Natural killer cell (primary cell): Measurements from ENCODE around the gene KSR2. TPM values are rescaled to one million over a fixed set of nuclear protein-coding genes. Genes with fewer than 3 reads are reported as not detected.

Source experiments
- ATAC-seq, 3 donors: fragments of 150-1000 bp in 2 of 3; fragments of 200-7000 bp in 1 of 3; cut with Tn5 transposase; 1 replicate in 1 of 3; 2 replicates in 2 of 3; pipeline ENCODE4 v1.10.0; 2021; ENCODE audit warnings: mild to moderate bottlenecking in 2 of 3, moderate library complexity in 2 of 3
- DNase-seq, 2 donors: peaks; one replicate each; pipeline versions ENCODE4 v3.0.0 to v3.0.0-alpha.2; 2013 to 2021; ENCODE audit warnings: mixed read lengths in 1 of 2
- H3K27ac ChIP-seq: one replicate; pipeline ENCODE4 v1.5.1; 2013; ENCODE audit warnings: mild to moderate bottlenecking, low read length
- H3K27me3 ChIP-seq: one replicate; pipeline ENCODE4 v1.6.1; 2013; ENCODE audit warnings: low read length; ENCODE audit not compliant: control insufficient read depth, insufficient read depth
- H3K36me3 ChIP-seq: one replicate; pipeline ENCODE4 v1.6.1; 2013; ENCODE audit warnings: low read length; ENCODE audit not compliant: control insufficient read depth, insufficient read depth
- H3K4me1 ChIP-seq: one replicate; pipeline ENCODE4 v1.6.1; 2013; ENCODE audit warnings: low read length; ENCODE audit not compliant: control insufficient read depth, insufficient read depth
- H3K4me3 ChIP-seq: one replicate; pipeline ENCODE4 v1.5.1; 2013; ENCODE audit warnings: low read length
- H3K9me3 ChIP-seq: one replicate; pipeline ENCODE4 v1.6.1; 2013; ENCODE audit warnings: low read length; ENCODE audit not compliant: control insufficient read depth, insufficient read depth
- H3K27ac Mint-ChIP-seq, 2 donors: one replicate each; pipeline ENCODE4 v1.8.0; 2022; ENCODE audit warnings: mild to moderate bottlenecking in 2 of 2, mixed read lengths in 2 of 2, moderate library complexity in 1 of 2
- H3K27me3 Mint-ChIP-seq, 2 donors: one replicate each; pipeline ENCODE4 v1.8.0; 2022; ENCODE audit warnings: low read depth in 2 of 2, mixed read lengths in 2 of 2
- H3K36me3 Mint-ChIP-seq: one replicate; pipeline ENCODE4 v1.8.0; 2022; ENCODE audit warnings: mixed read lengths
- H3K4me1 Mint-ChIP-seq, 2 donors: one replicate each; pipeline ENCODE4 v1.8.0; 2022; ENCODE audit warnings: mixed read lengths in 2 of 2
- H3K4me3 Mint-ChIP-seq: one replicate; pipeline ENCODE4 v1.8.0; 2022; ENCODE audit warnings: mild to moderate bottlenecking, moderate library complexity, mixed read lengths
- H3K9me3 Mint-ChIP-seq, 2 donors: one replicate each; pipeline ENCODE4 v1.8.0; 2022; ENCODE audit warnings: mixed read lengths in 2 of 2
- CTCF ChIP-seq: fragments of 200-600 bp; IDR thresholded peaks from one replicate; pipeline ENCODE4 v1.8.0; 2022; ENCODE audit warnings: antibody characterized with exemption
- WGBS: methylation state at CpG from one replicate; pipeline ENCODE4 v1.1.7; 2013; ENCODE audit warnings: missing lambda C conversion rate; ENCODE audit not compliant: insufficient coverage; 5-methylcytosine and 5-hydroxymethylcytosine counted together
- intact Hi-C: fragments of 100-400 bp; cut with micrococcal nuclease; formaldehyde crosslinking; loops from one replicate; pipeline ENCODE4 v1.14.2; 2022
- total RNA-seq, 4 donors: library from RNA; stranded (reverse); fragments of 120-200 nt in 1 of 4; gene quantifications; one replicate each; pipeline versions ENCODE4 v1.2.3 to v1.2.4, GENCODE V29; 2013 to 2022

KSR2 gene
- total RNA-seq, 3 donors from 2014 or later (not counting 1 experiment from before 2014, with no cell fraction given), result not detected

GRCh38 chr12:117452112-117452511 lies 516.7 kb downstream of the KSR2 start:
- H3K27ac ChIP-seq, result no peak overlapping the region
- H3K27me3 ChIP-seq, result no peaks in the 10 kb centered on the region
- no peaks in the 10 kb centered on the region for H3K9me3 ChIP-seq
- no peak for DNase-seq
- Mint-ChIP-seq H3K4me1 (no peaks in the 10 kb centered on the region), H3K9me3 (peaks cover 0 to 2% of the 10 kb centered on the region in 2 donors), H3K4me3 (no peak overlapping the region), H3K27me3 (peaks cover 0 to 6% of the 10 kb centered on the region in 2 donors), H3K27ac (no peak overlapping the region), H3K36me3 (no peaks in the 10 kb centered on the region)
- no peak overlapping the region for H3K4me3 ChIP-seq
- no peak for ATAC-seq
- intact Hi-C loops, result no loop called here
- H3K36me3 ChIP-seq, result no peaks in the 10 kb centered on the region
- no peak for TF ChIP-seq CTCF
- 76% methylated on average over 4 of the region's 6 CpGs for WGBS
- H3K4me1 ChIP-seq, result no peaks in the 10 kb centered on the region

- no peak overlapping the region for H3K4me3 Mint-ChIP-seq
- intact Hi-C loops, result no loop called here
Measured at GRCh38 chr12:117450209-117450608, 518.6 kb downstream of the KSR2 start.

GRCh38 chr12:117447665-117448366 lies 521.0 kb downstream of the KSR2 start:
- no peaks in the 10 kb centered on the region for H3K4me1 ChIP-seq
- DNase-seq, result no peak
- H3K27ac Mint-ChIP-seq, result no peak overlapping the region
- H3K9me3 ChIP-seq, result no peaks in the 10 kb centered on the region
- H3K36me3 ChIP-seq, result no peaks in the 10 kb centered on the region
- H3K27me3 ChIP-seq, result no peaks in the 10 kb centered on the region
- no peaks in the 10 kb centered on the region for H3K9me3 Mint-ChIP-seq
- H3K27ac ChIP-seq, result no peak overlapping the region
- no peak overlapping the region for H3K4me3 Mint-ChIP-seq
- no peak overlapping the region for H3K4me3 ChIP-seq
- no peak for TF ChIP-seq CTCF
- 85% methylated on average over 6 of the region's 6 CpGs for WGBS
- intact Hi-C loops, result no loop called here
- ATAC-seq, result no peak
- H3K36me3 Mint-ChIP-seq, result no peaks in the 10 kb centered on the region
- no peaks in the 10 kb centered on the region for H3K4me1 Mint-ChIP-seq
- H3K27me3 Mint-ChIP-seq, result no peaks in the 10 kb centered on the region

More at GRCh38 chr12:117450209-117450608, 518.6 kb downstream of the KSR2 start:
- no peak overlapping the region for H3K27ac ChIP-seq
- no peak overlapping the region for H3K27ac Mint-ChIP-seq
- no peaks in the 10 kb centered on the region for H3K36me3 Mint-ChIP-seq
- H3K27me3 Mint-ChIP-seq, result peaks cover 0 to 2% of the 10 kb centered on the region in 2 donors
- TF ChIP-seq CTCF, result no peak
- no peak overlapping the region for H3K4me3 ChIP-seq
- H3K9me3 Mint-ChIP-seq, result peaks cover 0 to 2% of the 10 kb centered on the region in 2 donors
- H3K36me3 ChIP-seq, result no peaks in the 10 kb centered on the region
- no peak for DNase-seq
- no peaks in the 10 kb centered on the region for H3K27me3 ChIP-seq
- 56% methylated on average over 3 of the region's 5 CpGs for whole genome bisulfite sequencing
- no peaks in the 10 kb centered on the region for H3K9me3 ChIP-seq
- H3K4me1 ChIP-seq, result no peaks in the 10 kb centered on the region
- H3K4me1 Mint-ChIP-seq, result no peaks in the 10 kb centered on the region
- no peak for ATAC-seq

GRCh38 chr12:117444781-117445180 lies 524.0 kb downstream of the KSR2 start:
- Histone ChIP-seq H3K36me3 (no peaks in the 10 kb centered on the region), H3K27me3 (no peaks in the 10 kb centered on the region), H3K4me1 (no peaks in the 10 kb centered on the region), H3K9me3 (no peaks in the 10 kb centered on the region), H3K4me3 (no peak overlapping the region), H3K27ac (no peak overlapping the region)
- no peak for TF ChIP-seq CTCF
- DNase-seq, result no peak
- no peak for ATAC-seq
- H3K9me3 Mint-ChIP-seq, result no peaks in the 10 kb centered on the region
- H3K4me1 Mint-ChIP-seq, result no peaks in the 10 kb centered on the region
- H3K27ac Mint-ChIP-seq, result no peak overlapping the region
- WGBS, result 29% methylated on average over 4 of the region's 4 CpGs
- H3K4me3 Mint-ChIP-seq, result no peak overlapping the region
- no peaks in the 10 kb centered on the region for H3K27me3 Mint-ChIP-seq
- H3K36me3 Mint-ChIP-seq, result no peaks in the 10 kb centered on the region
- intact Hi-C loops, result no loop called here
